ENCODE data around the gene CALM3.

DNA sequence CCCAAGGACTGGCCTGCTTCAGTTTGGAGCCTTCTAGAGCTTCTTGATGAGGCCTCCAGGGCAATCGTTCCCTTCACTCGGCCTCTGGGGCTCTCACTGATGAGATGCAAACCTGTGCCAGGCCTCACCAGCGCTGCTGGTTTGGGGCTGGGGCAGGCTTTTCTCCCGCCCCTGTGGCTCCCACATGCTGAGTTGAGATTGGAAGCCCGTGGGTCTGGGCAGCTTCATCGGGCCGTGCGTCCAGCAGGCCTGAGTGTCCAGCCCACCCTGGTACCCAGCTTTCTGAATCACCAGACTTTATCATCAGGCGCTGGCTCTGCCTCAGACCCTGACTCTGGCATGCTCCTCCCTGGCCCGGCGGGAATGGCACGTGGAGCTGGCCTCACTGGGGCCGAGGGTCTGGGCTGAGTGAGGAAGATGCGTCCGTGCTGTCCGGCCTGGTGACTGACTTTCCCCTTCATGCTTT lies 4.3 kb downstream of the CALM3 start:
- TF ChIP-seq EZH2phosphoT487 (IDR thresholded peaks at IDR 0.05; ENCODE audit: low read depth, severe bottlenecking, unreplicated experiment) = no peak
- TF ChIP-seq, protein P1, sequence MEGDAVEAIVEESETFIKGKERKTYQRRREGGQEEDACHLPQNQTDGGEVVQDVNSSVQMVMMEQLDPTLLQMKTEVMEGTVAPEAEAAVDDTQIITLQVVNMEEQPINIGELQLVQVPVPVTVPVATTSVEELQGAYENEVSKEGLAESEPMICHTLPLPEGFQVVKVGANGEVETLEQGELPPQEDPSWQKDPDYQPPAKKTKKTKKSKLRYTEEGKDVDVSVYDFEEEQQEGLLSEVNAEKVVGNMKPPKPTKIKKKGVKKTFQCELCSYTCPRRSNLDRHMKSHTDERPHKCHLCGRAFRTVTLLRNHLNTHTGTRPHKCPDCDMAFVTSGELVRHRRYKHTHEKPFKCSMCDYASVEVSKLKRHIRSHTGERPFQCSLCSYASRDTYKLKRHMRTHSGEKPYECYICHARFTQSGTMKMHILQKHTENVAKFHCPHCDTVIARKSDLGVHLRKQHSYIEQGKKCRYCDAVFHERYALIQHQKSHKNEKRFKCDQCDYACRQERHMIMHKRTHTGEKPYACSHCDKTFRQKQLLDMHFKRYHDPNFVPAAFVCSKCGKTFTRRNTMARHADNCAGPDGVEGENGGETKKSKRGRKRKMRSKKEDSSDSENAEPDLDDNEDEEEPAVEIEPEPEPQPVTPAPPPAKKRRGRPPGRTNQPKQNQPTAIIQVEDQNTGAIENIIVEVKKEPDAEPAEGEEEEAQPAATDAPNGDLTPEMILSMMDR (IDR thresholded peaks at IDR 0.05; ENCODE audit: poor library complexity) = no peak
- TF ChIP-seq EZH2 (IDR thresholded peaks at IDR 0.05; ENCODE audit: borderline replicate concordance) = no peak
